Body of pancreas (tissue), 4 donors: ENCODE data around the gene ZNF43. TPM values are rescaled to one million over a fixed set of nuclear protein-coding genes. Genes with fewer than 3 reads are reported as not detected.
"Not testable (repeated sequence)": the region's sequence is repeated elsewhere in the genome, so short reads cannot be mapped to it uniquely, and the experiment has no call there.

Experiments
- ATAC-seq: fragments of 150-250 bp; one replicate; pipeline ENCODE4 v1.9.1; 2016
- DNase-seq, 4 donors: peaks; one replicate each; pipeline ENCODE4 v3.0.0-alpha.2; 2019
- H3K27ac ChIP-seq, 4 donors: fragments of 200-600 bp; sonication (generic); 1 replicate in 3 of 4; 2 replicates in 1 of 4; pipeline versions ENCODE4 v1.5.1 to v1.6.1; 2016 to 2019; ENCODE audit warnings: mild to moderate bottlenecking in 1 of 4, mixed read lengths in 1 of 4, moderate library complexity in 1 of 4
- H3K27me3 ChIP-seq, 2 donors: fragments of 200-600 bp; sonication (generic); one replicate each; pipeline ENCODE4 v1.6.0; 2016; ENCODE audit warnings: mild to moderate bottlenecking in 1 of 2
- H3K36me3 ChIP-seq, 2 donors: fragments of 200-600 bp; sonication (generic); replicated peaks in 1 of 2; 2 replicates each; pipeline ENCODE4 v1.5.1; 2016; ENCODE audit warnings: low read depth in 2 of 2; ENCODE audit not compliant: insufficient read depth in 1 of 2
- H3K4me1 ChIP-seq: fragments of 200-600 bp; sonication (generic); one replicate; pipeline ENCODE4 v1.6.0; 2016
- H3K4me3 ChIP-seq, 2 donors: fragments of 200-600 bp; sonication (generic); 1 replicate in 1 of 2; 2 replicates in 1 of 2; pipeline ENCODE4 v1.5.1; 2016 to 2019
- H3K9me3 ChIP-seq, 3 donors: fragments of 200-600 bp; sonication (generic); 1 replicate in 2 of 3; 2 replicates in 1 of 3; pipeline ENCODE4 v1.5.1; 2016
- POLR2A ChIP-seq, 3 donors: fragments of 450-650 bp; IDR thresholded peaks; one replicate each; pipeline ENCODE4 v1.6.1; 2016; ENCODE audit warnings: antibody characterized with exemption in 3 of 3, mild to moderate bottlenecking in 2 of 3
- whole genome bisulfite sequencing, 2 donors: methylation state at CpG; one replicate each; pipeline ENCODE4 v1.1.5; 2017; 5-methylcytosine and 5-hydroxymethylcytosine counted together
- intact Hi-C: fragments of 100-400 bp; cut with DNase I; formaldehyde crosslinking; loops from one replicate; pipeline ENCODE4 v1.15.1; 2023
- total RNA-seq, 2 donors: library from RNA; depleted of rRNA; stranded (reverse); fragments of >200 nt; gene quantifications; one replicate each; pipeline ENCODE4 v1.1.0, GENCODE V29; 2016
- TF ChIP-seq, protein P1 (sequence below), 7 experiments: fragments of 450-650 bp in 4 of 7; fragments of 200-600 bp in 3 of 7; sonication (generic) in 3 of 7; IDR thresholded peaks; one replicate each; pipeline ENCODE4 v1.5.1; 2016 to 2019; ENCODE audit warnings: antibody characterized with exemption in 7 of 7

Gene ZNF43
- total RNA-seq, 2 donors from 2014 or later: 8.6 to 9.6 TPM

DNA sequence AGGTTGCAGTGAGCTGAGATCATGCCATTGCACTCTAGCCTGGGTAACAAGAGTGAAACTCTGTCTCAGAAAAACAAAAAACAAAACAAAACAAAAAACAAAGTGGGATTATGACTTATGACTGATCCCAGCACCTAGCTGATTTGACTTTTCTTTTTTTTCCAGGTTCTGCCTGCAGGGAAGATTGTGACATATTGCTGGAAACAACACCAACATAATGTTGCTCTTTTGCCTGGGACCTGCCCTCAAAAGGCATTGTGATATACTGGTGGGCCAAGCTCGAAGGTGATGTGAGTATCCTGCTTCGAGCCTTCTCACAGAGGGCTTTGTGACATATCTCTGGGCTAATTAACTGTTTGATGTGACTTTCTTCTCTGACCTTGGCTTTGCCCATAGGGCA lies 42.0 kb upstream of the ZNF43 start:
- no peaks in the 10 kb centered on the region for H3K27me3 ChIP-seq
- TF ChIP-seq, protein P1, sequence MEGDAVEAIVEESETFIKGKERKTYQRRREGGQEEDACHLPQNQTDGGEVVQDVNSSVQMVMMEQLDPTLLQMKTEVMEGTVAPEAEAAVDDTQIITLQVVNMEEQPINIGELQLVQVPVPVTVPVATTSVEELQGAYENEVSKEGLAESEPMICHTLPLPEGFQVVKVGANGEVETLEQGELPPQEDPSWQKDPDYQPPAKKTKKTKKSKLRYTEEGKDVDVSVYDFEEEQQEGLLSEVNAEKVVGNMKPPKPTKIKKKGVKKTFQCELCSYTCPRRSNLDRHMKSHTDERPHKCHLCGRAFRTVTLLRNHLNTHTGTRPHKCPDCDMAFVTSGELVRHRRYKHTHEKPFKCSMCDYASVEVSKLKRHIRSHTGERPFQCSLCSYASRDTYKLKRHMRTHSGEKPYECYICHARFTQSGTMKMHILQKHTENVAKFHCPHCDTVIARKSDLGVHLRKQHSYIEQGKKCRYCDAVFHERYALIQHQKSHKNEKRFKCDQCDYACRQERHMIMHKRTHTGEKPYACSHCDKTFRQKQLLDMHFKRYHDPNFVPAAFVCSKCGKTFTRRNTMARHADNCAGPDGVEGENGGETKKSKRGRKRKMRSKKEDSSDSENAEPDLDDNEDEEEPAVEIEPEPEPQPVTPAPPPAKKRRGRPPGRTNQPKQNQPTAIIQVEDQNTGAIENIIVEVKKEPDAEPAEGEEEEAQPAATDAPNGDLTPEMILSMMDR (IDR thresholded peaks at IDR 0.05): no peak
- TF ChIP-seq POLR2A (IDR thresholded peaks at IDR 0.05): no peak
- H3K36me3 ChIP-seq: no peaks in the 10 kb centered on the region
- no peaks in the 10 kb centered on the region for H3K4me1 ChIP-seq
- no peaks in the 10 kb centered on the region for H3K9me3 ChIP-seq
- DNase-seq: no peak
- H3K4me3 ChIP-seq: no peak overlapping the region
- H3K27ac ChIP-seq: no peak overlapping the region
- WGBS, 2 donors: 76 to 79% methylated on average over 2 of the region's 2 CpGs
- no peak for ATAC-seq
- intact Hi-C loops: no loop called here

DNA sequence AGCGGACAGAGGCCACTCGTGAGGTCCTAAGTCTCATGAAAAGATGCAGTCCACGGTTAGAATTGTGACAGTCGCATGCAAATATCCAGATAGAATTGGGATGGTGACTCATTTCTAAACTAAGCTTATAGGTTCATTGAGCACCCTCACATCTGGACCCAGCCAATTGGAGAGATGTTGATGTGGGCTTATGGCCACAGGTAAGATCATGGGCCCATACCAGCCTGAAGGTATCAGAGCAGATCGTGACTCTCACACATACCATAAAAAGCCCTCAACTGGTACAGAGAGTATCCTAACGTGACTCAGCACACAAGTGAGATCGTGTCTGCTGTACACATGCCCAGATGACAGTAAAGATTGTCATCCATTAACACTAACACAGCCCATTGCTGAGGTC lies 40.6 kb upstream of the ZNF43 start:
- ATAC-seq, H3K36me3 ChIP-seq, H3K4me3 ChIP-seq, intact Hi-C loops, H3K27ac ChIP-seq, H3K4me1 ChIP-seq, DNase-seq, H3K9me3 ChIP-seq, H3K27me3 ChIP-seq: not testable (repeated sequence)
- 77 to 93% methylated on average over 4 to 7 of the region's 7 CpGs for WGBS, 2 donors

DNA sequence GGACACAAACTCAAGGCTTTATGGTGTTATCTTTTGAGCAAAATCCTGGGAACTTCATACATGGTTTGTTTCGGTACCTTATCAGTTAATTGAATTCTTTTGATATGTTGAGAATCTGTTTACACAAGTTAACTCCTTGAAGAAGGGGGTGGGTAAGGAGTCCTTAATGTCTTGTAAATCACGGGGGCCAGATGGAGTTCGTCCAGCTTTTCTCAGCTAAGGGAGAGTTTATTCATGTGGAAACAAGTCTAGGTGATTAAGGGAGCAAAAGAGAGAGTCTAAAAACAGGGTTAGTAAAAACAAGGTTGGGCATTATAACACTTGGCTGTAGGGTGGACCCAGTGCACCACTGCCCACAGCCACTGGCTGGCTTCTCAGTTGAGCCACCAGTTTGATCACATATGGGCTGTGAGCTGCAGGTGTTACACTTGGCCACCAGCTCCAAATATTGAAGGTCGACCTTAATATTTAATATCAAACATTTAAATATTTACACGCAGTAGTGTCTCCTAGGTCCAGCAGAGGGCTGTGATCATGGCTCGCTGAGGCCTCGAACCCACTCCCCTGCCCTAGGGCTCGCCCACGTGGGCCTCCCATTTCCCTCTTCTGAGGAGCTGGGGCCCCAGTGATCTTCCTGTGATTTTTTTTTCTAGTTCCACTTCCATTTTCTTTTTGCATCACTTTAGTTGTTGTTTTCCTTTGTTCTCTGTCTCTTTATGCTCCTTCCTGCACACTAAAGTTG lies 21.0 kb upstream of the ZNF43 start:
- WGBS, 2 donors: 30 to 37% methylated on average over 8 to 9 of the region's 9 CpGs
- DNase-seq: no peak

DNA sequence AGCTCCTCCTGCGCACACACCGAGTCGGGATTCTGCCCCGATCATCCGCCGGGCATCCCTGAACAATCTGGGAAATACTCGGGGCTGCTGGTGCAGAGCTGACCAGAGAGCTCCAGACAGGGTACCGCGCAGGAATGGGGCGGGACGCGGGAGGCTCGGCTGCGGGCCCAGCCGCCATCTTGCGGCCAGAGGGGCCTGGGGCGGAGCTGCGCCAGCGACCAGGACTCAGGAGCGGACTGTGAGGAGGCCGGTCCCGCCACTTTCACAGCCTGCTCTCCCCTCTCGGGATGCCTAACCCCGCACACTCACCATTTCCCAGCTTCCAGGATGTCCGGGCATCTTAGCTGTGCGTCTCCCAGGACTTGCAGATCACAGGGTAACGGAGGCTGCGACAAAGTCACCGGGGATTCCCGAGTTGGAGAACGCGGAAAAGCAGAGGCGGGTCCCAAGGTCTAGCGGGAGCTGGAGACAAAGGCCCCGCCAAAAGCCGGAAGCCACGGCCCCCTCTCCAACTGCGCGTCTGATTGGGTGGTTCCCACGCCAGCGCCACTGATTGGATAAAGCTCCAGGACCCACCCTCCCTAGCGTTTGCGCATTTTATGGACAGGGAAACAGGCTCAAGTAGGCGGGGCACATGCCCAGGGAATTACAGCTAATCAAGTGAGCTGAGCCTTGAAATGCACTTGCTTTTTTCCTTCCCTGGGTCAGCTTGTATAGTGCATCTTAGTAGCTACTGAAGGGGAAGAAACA lies 15.8 kb upstream of the ZNF43 start:
- peaks cover 10% of the 10 kb centered on the region for H3K4me1 ChIP-seq

More for the DNA sequence above, 21.0 kb upstream of the ZNF43 start:
- TF ChIP-seq, protein P1 (IDR thresholded peaks at IDR 0.05): no peak
- TF ChIP-seq POLR2A (IDR thresholded peaks at IDR 0.05): no peak
- intact Hi-C loops: no loop called here
- H3K4me1 ChIP-seq: peaks cover 4% of the 10 kb centered on the region
- no peak overlapping the region for H3K4me3 ChIP-seq
- H3K27me3 ChIP-seq: no peaks in the 10 kb centered on the region
- no peaks in the 10 kb centered on the region for H3K9me3 ChIP-seq
- no peaks in the 10 kb centered on the region for H3K36me3 ChIP-seq
- ATAC-seq: no peak
- no peak overlapping the region for H3K27ac ChIP-seq

More for the DNA sequence above, 15.8 kb upstream of the ZNF43 start:
- DNase-seq (peak; percentile 92 to 96 (median 94)), ATAC-seq (peak; percentile 100)
- peak; percentile 8 to 75 (median 63) for TF ChIP-seq POLR2A (IDR thresholded peaks at IDR 0.05)
- TF ChIP-seq, protein P1 (IDR thresholded peaks at IDR 0.05): no peak
- H3K27me3 ChIP-seq: no peaks in the 10 kb centered on the region
- intact Hi-C loops: no loop called here
- H3K4me3 ChIP-seq: peak overlapping the region; percentile 69 to 82
- H3K27ac ChIP-seq: peak overlapping the region; percentile 49 to 88 (median 80)
- H3K9me3 ChIP-seq: no peaks in the 10 kb centered on the region
- H3K36me3 ChIP-seq: no peaks in the 10 kb centered on the region
- WGBS, 2 donors: 0 to 1% methylated on average over 14 to 44 of the region's 44 CpGs
